ENCODE measurements around the gene DCDC2B.
A peak's percentile ranks its signal among the peaks of the same experiment; 100 is the strongest.

DCDC2B gene

DNA sequence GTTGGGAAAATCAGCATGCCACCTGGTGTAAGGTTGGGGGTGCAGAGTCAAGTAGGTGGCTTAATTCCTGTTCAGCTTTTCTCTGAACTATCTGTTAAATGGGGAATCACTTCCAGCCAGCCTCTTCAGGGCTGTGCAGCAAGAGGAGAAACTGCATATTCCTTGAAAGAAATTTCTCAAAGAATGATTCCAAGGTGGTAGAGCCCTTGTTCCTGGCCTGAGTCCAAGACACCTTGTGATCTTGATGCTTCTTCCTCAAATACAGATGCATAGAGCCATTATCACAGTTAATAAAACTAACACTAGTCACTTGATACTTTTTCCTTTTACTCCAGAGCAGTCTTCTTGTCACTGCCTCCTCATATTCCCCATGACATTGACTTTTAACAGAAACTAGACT lies 24.2 kb upstream of the DCDC2B start:
- H3K9ac ChIP-seq (ENCODE audit: low read length), result no peak overlapping the region
- H4K20me1 ChIP-seq (ENCODE audit: low read depth, low read length), result peaks cover 4% of the 10 kb centered on the region; the same call in 1 of the 2 replicates
- no peak overlapping the region for H3K27ac ChIP-seq (ENCODE audit: low read depth, low read length)
- no peak overlapping the region for H3K4me2 ChIP-seq (ENCODE audit: low read depth, low read length, poor library complexity, severe bottlenecking)
- peaks cover 74% of the 10 kb centered on the region for H3K79me2 ChIP-seq (ENCODE audit: insufficient read depth, low read length)
- TF ChIP-seq EZH2phosphoT487 (conservative IDR thresholded peaks at IDR 0.05; ENCODE audit: low read length), result no peak
- TF ChIP-seq, protein P1, sequence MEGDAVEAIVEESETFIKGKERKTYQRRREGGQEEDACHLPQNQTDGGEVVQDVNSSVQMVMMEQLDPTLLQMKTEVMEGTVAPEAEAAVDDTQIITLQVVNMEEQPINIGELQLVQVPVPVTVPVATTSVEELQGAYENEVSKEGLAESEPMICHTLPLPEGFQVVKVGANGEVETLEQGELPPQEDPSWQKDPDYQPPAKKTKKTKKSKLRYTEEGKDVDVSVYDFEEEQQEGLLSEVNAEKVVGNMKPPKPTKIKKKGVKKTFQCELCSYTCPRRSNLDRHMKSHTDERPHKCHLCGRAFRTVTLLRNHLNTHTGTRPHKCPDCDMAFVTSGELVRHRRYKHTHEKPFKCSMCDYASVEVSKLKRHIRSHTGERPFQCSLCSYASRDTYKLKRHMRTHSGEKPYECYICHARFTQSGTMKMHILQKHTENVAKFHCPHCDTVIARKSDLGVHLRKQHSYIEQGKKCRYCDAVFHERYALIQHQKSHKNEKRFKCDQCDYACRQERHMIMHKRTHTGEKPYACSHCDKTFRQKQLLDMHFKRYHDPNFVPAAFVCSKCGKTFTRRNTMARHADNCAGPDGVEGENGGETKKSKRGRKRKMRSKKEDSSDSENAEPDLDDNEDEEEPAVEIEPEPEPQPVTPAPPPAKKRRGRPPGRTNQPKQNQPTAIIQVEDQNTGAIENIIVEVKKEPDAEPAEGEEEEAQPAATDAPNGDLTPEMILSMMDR (IDR thresholded peaks at IDR 0.05; ENCODE audit: insufficient read depth, low read length, poor library complexity, severe bottlenecking), result no peak
- peaks cover 7% of the 10 kb centered on the region; the same call in 1 of the 2 replicates for H3F3A ChIP-seq (ENCODE audit: insufficient read depth)
- no peaks in the 10 kb centered on the region for H3K27me3 ChIP-seq (ENCODE audit: low read length)
- H3K36me3 ChIP-seq (ENCODE audit: low read length), result peaks cover 24% of the 10 kb centered on the region
- H3K9me2 ChIP-seq (replicated peaks; ENCODE audit: insufficient read depth, low read length), result no peaks in the 10 kb centered on the region
- no peak overlapping the region for H3K4me3 ChIP-seq (ENCODE audit: insufficient read depth, low read length, poor library complexity, severe bottlenecking)
- H2AFZ ChIP-seq (ENCODE audit: low read depth, low read length, severe bottlenecking), result no peak overlapping the region
- H3K9me3 ChIP-seq (ENCODE audit: insufficient read depth, low read length), result no peaks in the 10 kb centered on the region

DNA sequence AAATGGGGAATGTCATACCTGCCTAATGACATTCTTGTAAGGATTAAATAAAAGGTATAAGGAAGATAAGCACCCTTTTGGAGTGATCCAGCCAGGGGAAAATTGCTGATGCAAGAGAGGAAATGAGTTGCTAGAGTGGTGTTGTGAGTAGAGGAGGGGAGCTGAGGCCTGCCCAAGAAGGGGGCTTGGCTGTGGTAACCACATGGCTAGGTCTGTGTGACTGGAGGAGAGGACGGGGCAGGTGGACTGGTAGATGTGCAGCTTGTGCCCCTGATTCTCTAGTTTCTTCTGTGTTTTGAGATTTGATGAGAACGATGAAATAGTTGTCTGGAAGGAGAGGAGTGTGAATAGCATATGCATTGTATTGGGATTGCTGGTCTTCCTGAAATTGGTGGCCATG lies 22.8 kb upstream of the DCDC2B start:
- H3K4me2 ChIP-seq (ENCODE audit: low read depth, low read length, poor library complexity, severe bottlenecking), result no peak overlapping the region
- peaks cover 4% of the 10 kb centered on the region; the same call in 1 of the 2 replicates for H4K20me1 ChIP-seq (ENCODE audit: low read depth, low read length)
- H3K9ac ChIP-seq (ENCODE audit: low read length), result no peak overlapping the region
- no peaks in the 10 kb centered on the region for H3K9me2 ChIP-seq (replicated peaks; ENCODE audit: insufficient read depth, low read length)
- H2AFZ ChIP-seq (ENCODE audit: low read depth, low read length, severe bottlenecking), result no peak overlapping the region
- H3F3A ChIP-seq (ENCODE audit: insufficient read depth), result 0 out of 2 replicates have a peak, but pooled peaks cover 1% of the 10 kb centered on the region
- no peak overlapping the region for H3K4me3 ChIP-seq (ENCODE audit: insufficient read depth, low read length, poor library complexity, severe bottlenecking)
- no peaks in the 10 kb centered on the region for H3K9me3 ChIP-seq (ENCODE audit: insufficient read depth, low read length)
- peaks cover 65% of the 10 kb centered on the region for H3K79me2 ChIP-seq (ENCODE audit: insufficient read depth, low read length)
- peak overlapping the region; percentile 11 for H3K27ac ChIP-seq (ENCODE audit: low read depth, low read length)
- TF ChIP-seq, protein P1 (IDR thresholded peaks at IDR 0.05; ENCODE audit: insufficient read depth, low read length, poor library complexity, severe bottlenecking), result no peak
- no peak for TF ChIP-seq EZH2phosphoT487 (conservative IDR thresholded peaks at IDR 0.05; ENCODE audit: low read length)
- peaks cover 24% of the 10 kb centered on the region for H3K36me3 ChIP-seq (ENCODE audit: low read length)
- H3K27me3 ChIP-seq (ENCODE audit: low read length), result no peaks in the 10 kb centered on the region

DNA sequence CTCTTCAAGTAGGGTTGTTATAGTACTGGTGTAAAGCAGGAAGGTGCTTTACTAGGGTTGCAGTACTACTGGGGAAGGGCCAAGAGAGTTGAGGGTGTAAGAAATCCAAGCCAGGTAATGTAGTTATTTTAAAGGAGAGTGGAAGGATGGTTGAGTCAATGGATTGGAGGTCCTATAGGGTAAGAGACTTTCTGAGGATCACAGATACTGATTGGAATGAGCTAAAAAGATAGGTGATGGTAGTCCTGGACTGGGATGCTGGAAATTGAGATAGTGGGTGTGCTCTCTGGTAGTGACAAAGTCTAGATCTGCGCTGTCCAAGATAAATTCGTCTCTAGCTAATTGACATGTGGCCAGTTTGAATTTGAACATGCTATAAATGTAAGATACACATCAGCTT lies 22.4 kb upstream of the DCDC2B start:
- peaks cover 27% of the 10 kb centered on the region for H3K36me3 ChIP-seq (ENCODE audit: low read length)
- no peaks in the 10 kb centered on the region for H3F3A ChIP-seq (ENCODE audit: insufficient read depth)
- TF ChIP-seq EZH2phosphoT487 (conservative IDR thresholded peaks at IDR 0.05; ENCODE audit: low read length), result no peak
- TF ChIP-seq, protein P1 (IDR thresholded peaks at IDR 0.05; ENCODE audit: insufficient read depth, low read length, poor library complexity, severe bottlenecking), result no peak
- peaks cover 61% of the 10 kb centered on the region for H3K79me2 ChIP-seq (ENCODE audit: insufficient read depth, low read length)
- H3K4me3 ChIP-seq (ENCODE audit: insufficient read depth, low read length, poor library complexity, severe bottlenecking), result no peak overlapping the region
- H3K27ac ChIP-seq (ENCODE audit: low read depth, low read length), result peak overlapping the region; percentile 11
- peaks cover 4% of the 10 kb centered on the region; the same call in 1 of the 2 replicates for H4K20me1 ChIP-seq (ENCODE audit: low read depth, low read length)
- H3K9me2 ChIP-seq (replicated peaks; ENCODE audit: insufficient read depth, low read length), result no peaks in the 10 kb centered on the region
- no peak overlapping the region for H3K9ac ChIP-seq (ENCODE audit: low read length)
- no peak overlapping the region for H2AFZ ChIP-seq (ENCODE audit: low read depth, low read length, severe bottlenecking)
- H3K27me3 ChIP-seq (ENCODE audit: low read length), result no peaks in the 10 kb centered on the region
- no peaks in the 10 kb centered on the region for H3K9me3 ChIP-seq (ENCODE audit: insufficient read depth, low read length)
- no peak overlapping the region for H3K4me2 ChIP-seq (ENCODE audit: low read depth, low read length, poor library complexity, severe bottlenecking)

Measured in SU-DHL-6 (cell line).